T-cell (primary cell): ENCODE results near the gene WWTR1. TPM values are rescaled to one million over a fixed set of nuclear protein-coding genes. Genes with fewer than 3 reads are reported as not detected.

Experiments
- ATAC-seq, 4 experiments: fragments of 200-7000 bp in 3 of 4; fragments of 150-1000 bp in 1 of 4; cut with Tn5 transposase; replicated peaks in 1 of 4; 1 replicate in 3 of 4; 2 replicates in 1 of 4; pipeline ENCODE4 v1.10.0; 2021; ENCODE audit warnings: moderate library complexity in 3 of 4, mild to moderate bottlenecking in 2 of 4, moderate number of reproducible peaks in 1 of 4
- CTCF ChIA-PET, 2 donors: fragments of 300-600 bp; sonication (Branson Sonifier 250); formaldehyde crosslinking; loops; one replicate each; lab custom pipeline; 2022; ENCODE audit warnings: antibody characterized with exemption in 2 of 2; lab: Charles Lee
- POLR2A ChIA-PET, 2 donors: fragments of 300-600 bp; sonication (Branson Sonifier 250); formaldehyde crosslinking; loops; one replicate each; lab custom pipeline; 2022; ENCODE audit warnings: antibody characterized with exemption in 2 of 2; lab: Charles Lee
- DNase-seq, 35 experiments: peaks; one replicate each; pipeline versions ENCODE4 v3.0.0 to v3.0.0-alpha.2; 2013 to 2023
- H3K27ac ChIP-seq: one replicate; pipeline ENCODE4 v1.5.1; 2013; ENCODE audit warnings: low read length
- H3K27me3 ChIP-seq, 2 experiments: replicated peaks in 1 of 2; 1 replicate in 1 of 2; 2 replicates in 1 of 2; pipeline versions ENCODE4 v1.6.1 to v1.7.0; 2013; ENCODE audit warnings: low read length in 1 of 2, mixed read lengths in 1 of 2; ENCODE audit not compliant: control insufficient read depth in 2 of 2, insufficient read depth in 2 of 2; ENCODE audit errors: extremely low read depth in 1 of 2
- H3K36me3 ChIP-seq, 2 donors: 1 replicate in 1 of 2; 2 replicates in 1 of 2; pipeline versions ENCODE4 v1.6.1 to v1.7.0; 2013; ENCODE audit warnings: low read length in 1 of 2; ENCODE audit not compliant: control insufficient read depth in 2 of 2, insufficient read depth in 1 of 2; ENCODE audit errors: extremely low read depth in 1 of 2
- H3K4me1 ChIP-seq, 2 experiments: 1 replicate in 1 of 2; 2 replicates in 1 of 2; pipeline versions ENCODE4 v1.6.1 to v1.7.0; 2013; ENCODE audit warnings: low read length in 2 of 2, mixed read lengths in 1 of 2; ENCODE audit not compliant: insufficient read depth in 2 of 2, control insufficient read depth in 1 of 2; ENCODE audit errors: extremely low read depth in 1 of 2
- H3K4me3 ChIP-seq, 2 donors: 1 replicate in 1 of 2; 2 replicates in 1 of 2; pipeline versions ENCODE4 v1.5.1 to v1.7.0; 2013; ENCODE audit warnings: mild to moderate bottlenecking in 2 of 2, low read length in 1 of 2, moderate library complexity in 1 of 2; ENCODE audit not compliant: control insufficient read depth in 1 of 2; ENCODE audit errors: extremely low read depth in 1 of 2
- H3K9me3 ChIP-seq: 2 replicates; pipeline ENCODE4 v1.7.0; 2013
- H3K27ac Mint-ChIP-seq, 2 donors: one replicate each; pipeline ENCODE4 v1.8.0; 2020 to 2021; ENCODE audit warnings: mild to moderate bottlenecking in 2 of 2, mixed read lengths in 2 of 2
- H3K27me3 Mint-ChIP-seq, 2 donors: one replicate each; pipeline ENCODE4 v1.8.0; 2021 to 2022; ENCODE audit warnings: mixed read lengths in 2 of 2
- H3K36me3 Mint-ChIP-seq: one replicate; pipeline ENCODE4 v1.8.0; 2021; ENCODE audit warnings: mixed read lengths
- H3K4me1 Mint-ChIP-seq, 3 donors: one replicate each; pipeline ENCODE4 v1.8.0; 2020 to 2022; ENCODE audit warnings: mixed read lengths in 3 of 3, mild to moderate bottlenecking in 1 of 3
- H3K4me3 Mint-ChIP-seq, 3 donors: one replicate each; pipeline ENCODE4 v1.8.0; 2020 to 2022; ENCODE audit warnings: mild to moderate bottlenecking in 3 of 3, mixed read lengths in 3 of 3, moderate library complexity in 3 of 3
- H3K9me3 Mint-ChIP-seq, 3 donors: one replicate each; pipeline ENCODE4 v1.8.0; 2020 to 2022; ENCODE audit warnings: mixed read lengths in 3 of 3
- WGBS: methylation state at CpG from one replicate; pipeline ENCODE4 v1.1.5; 2013; ENCODE audit warnings: missing lambda C conversion rate; ENCODE audit not compliant: insufficient coverage; 5-methylcytosine and 5-hydroxymethylcytosine counted together
- total RNA-seq, 35 experiments: library from RNA in 6 of 35; stranded (reverse) in 6 of 35; fragments of 120-200 nt in 1 of 35; gene quantifications; one replicate each; pipeline versions ENCODE4 v1.2.1 to v1.2.4 and lab custom pipeline; 2013 to 2026

Gene WWTR1
- total RNA-seq, 5 donors from 2014 or later (not counting 1 experiment from before 2014, with no cell fraction given) = 0.43 to 1.6 (median 1.1) TPM

DNA sequence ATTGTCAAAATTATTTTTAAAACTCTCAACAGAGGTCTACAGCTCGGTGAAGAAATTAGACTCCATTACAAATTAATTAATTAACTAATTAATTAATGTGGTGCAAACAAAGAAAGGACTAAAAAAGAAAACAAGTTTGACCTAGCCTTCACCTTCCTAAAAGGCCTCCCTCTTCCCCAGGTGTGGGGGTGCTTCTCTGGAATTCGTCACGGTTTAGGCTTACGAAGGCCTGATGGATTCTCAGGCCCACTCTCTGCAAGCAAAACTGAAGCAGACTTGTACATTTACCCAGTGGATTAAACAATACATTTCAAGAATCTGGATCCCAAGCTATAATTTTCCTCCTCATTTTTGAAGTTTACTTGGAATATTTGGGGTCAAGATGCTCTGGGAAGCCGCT, 94.7 kb downstream of the WWTR1 start:
- no peak overlapping the region for H3K27ac ChIP-seq
- no peaks in the 10 kb centered on the region for H3K4me1 Mint-ChIP-seq
- ChIA-PET POLR2A (no interaction called here), CTCF (no interaction called here)
- DNase-seq = no peak
- H3K36me3 ChIP-seq = no peaks in the 10 kb centered on the region
- no peak overlapping the region for H3K27ac Mint-ChIP-seq
- no peaks in the 10 kb centered on the region for H3K4me1 ChIP-seq
- H3K9me3 Mint-ChIP-seq = no peaks in the 10 kb centered on the region
- no CpG with 5 or more reads among the region's 5 CpGs for WGBS
- ATAC-seq = no peak
- no peaks in the 10 kb centered on the region for H3K36me3 Mint-ChIP-seq
- H3K9me3 ChIP-seq = no peaks in the 10 kb centered on the region
- peaks cover 9 to 11% of the 10 kb centered on the region in 2 donors for H3K27me3 Mint-ChIP-seq
- no peaks in the 10 kb centered on the region for H3K27me3 ChIP-seq
- no peak overlapping the region for H3K4me3 ChIP-seq
- no peak overlapping the region for H3K4me3 Mint-ChIP-seq

- no peak overlapping the region for H3K27ac Mint-ChIP-seq
- no peak overlapping the region for H3K4me3 ChIP-seq
- no peaks in the 10 kb centered on the region for H3K9me3 Mint-ChIP-seq
- no CpG with 5 or more reads among the region's 4 CpGs for WGBS
- peaks cover 11 to 12% of the 10 kb centered on the region in 2 donors for H3K27me3 Mint-ChIP-seq
- no peaks in the 10 kb centered on the region for H3K4me1 ChIP-seq
- no peak overlapping the region for H3K4me3 Mint-ChIP-seq
- ChIA-PET POLR2A (no interaction called here), CTCF (interaction anchor here in 1 of 2 donors (0.6 to 1.2 kb wide), 2 partner anchors 8 to 212 kb away, joined by 5 to 6 read pairs; no protein-coding TSS in a partner anchor)
- ATAC-seq (no peak), DNase-seq (no peak)
- no peak overlapping the region for H3K27ac ChIP-seq
- H3K36me3 ChIP-seq = no peaks in the 10 kb centered on the region
- H3K27me3 ChIP-seq = no peaks in the 10 kb centered on the region
- no peaks in the 10 kb centered on the region for H3K9me3 ChIP-seq
- H3K4me1 Mint-ChIP-seq = no peaks in the 10 kb centered on the region
- no peaks in the 10 kb centered on the region for H3K36me3 Mint-ChIP-seq
Measured at GRCh38 chr3:149560617-149561016, 97.2 kb downstream of the WWTR1 start.

DNA sequence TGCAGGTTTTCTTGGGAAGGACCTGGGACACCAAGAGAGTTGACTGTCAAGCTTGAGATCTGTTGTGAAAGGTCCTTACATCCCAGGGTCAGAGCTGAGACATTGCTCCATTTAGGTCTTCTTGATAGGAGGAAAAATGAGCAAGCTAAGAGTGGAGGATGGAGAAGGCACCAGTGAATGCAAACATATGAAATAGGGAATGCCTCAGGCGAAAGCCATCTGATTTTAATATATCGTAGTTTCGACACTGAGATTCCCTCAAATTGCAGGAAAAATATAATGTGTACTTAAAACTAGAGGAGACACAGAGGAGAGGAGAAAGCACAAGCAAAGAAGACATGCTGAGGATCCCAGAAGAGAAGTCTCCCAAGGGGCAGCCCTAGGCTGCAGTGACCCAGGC, 97.8 kb downstream of the WWTR1 start:
- CTCF ChIA-PET = interaction anchor here in 1 of 2 donors (1.2 kb wide), 1 partner anchor 9 kb away, joined by 5 read pairs; no protein-coding TSS in a partner anchor
- POLR2A ChIA-PET = no interaction called here

DNA sequence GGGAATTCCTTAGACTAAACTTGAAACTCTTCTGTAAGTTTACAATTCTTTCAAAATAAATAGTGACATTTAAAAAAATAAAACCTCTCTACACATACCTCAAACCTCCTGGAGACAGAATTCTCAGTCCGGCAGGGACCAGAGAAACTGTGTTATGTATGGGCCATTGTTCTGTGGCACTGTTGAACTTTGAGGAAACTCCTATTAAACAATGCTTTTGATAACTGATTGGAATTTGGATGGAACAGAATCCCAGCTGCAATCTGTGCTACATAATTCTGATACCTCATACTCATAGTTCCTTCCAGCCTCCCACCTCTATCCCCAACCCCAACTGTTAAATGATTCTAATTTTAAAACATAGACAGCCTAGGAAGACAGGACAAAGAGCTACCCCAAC, 98.3 kb downstream of the WWTR1 start:
- Histone ChIP-seq H3K4me3 (no peak overlapping the region), H3K9me3 (no peaks in the 10 kb centered on the region), H3K27me3 (no peaks in the 10 kb centered on the region), H3K36me3 (no peaks in the 10 kb centered on the region), H3K27ac (no peak overlapping the region), H3K4me1 (no peaks in the 10 kb centered on the region)
- ChIA-PET CTCF (interaction anchor here in 1 of 2 donors (1.2 kb wide), 1 partner anchor 9 kb away, joined by 5 read pairs; no protein-coding TSS in a partner anchor), POLR2A (no interaction called here)
- Mint-ChIP-seq H3K4me3 (no peak overlapping the region), H3K27ac (no peak overlapping the region), H3K4me1 (no peaks in the 10 kb centered on the region), H3K9me3 (no peaks in the 10 kb centered on the region), H3K36me3 (no peaks in the 10 kb centered on the region), H3K27me3 (peaks cover 7 to 14% of the 10 kb centered on the region in 2 donors)
- ATAC-seq (no peak), DNase-seq (no peak)
- no CpG with 5 or more reads among the region's 1 CpG for WGBS

More for the DNA sequence above, 97.8 kb downstream of the WWTR1 start:
- no CpG with 5 or more reads among the region's 3 CpGs for WGBS
- H3K4me1 Mint-ChIP-seq = no peaks in the 10 kb centered on the region
- no peak overlapping the region for H3K4me3 Mint-ChIP-seq
- H3K4me3 ChIP-seq = no peak overlapping the region
- H3K27ac Mint-ChIP-seq = no peak overlapping the region
- no peaks in the 10 kb centered on the region for H3K9me3 ChIP-seq
- ATAC-seq (no peak), DNase-seq (no peak)
- H3K27me3 ChIP-seq = no peaks in the 10 kb centered on the region
- H3K36me3 Mint-ChIP-seq = no peaks in the 10 kb centered on the region
- no peaks in the 10 kb centered on the region for H3K4me1 ChIP-seq
- H3K9me3 Mint-ChIP-seq = no peaks in the 10 kb centered on the region
- no peaks in the 10 kb centered on the region for H3K36me3 ChIP-seq
- H3K27ac ChIP-seq = no peak overlapping the region
- H3K27me3 Mint-ChIP-seq = peaks cover 11 to 14% of the 10 kb centered on the region in 2 donors

DNA sequence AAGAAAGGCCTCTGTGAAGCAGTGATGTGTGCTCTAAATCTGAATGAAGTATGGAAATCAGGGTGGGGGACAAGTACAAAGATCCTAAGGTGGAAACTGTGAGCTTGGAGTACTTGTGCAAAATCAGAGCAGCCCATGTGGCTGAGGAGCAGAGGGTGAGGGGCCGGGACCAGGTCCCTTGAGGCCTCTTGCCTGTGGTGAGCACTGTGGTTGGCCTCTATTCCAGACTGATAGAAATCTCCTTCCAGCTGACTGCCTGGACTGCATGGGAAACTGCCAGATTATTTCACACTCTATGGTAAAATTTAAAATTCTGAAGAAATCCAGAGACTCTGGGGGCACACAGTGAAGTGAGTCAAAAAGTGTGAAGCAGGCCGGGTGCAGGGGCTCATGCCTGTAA, 101.9 kb downstream of the WWTR1 start:
- Mint-ChIP-seq H3K27ac (no peak overlapping the region), H3K4me3 (no peak overlapping the region), H3K36me3 (no peaks in the 10 kb centered on the region), H3K27me3 (peaks cover 4 to 14% of the 10 kb centered on the region in 2 donors), H3K4me1 (no peaks in the 10 kb centered on the region), H3K9me3 (no peaks in the 10 kb centered on the region)
- Histone ChIP-seq H3K9me3 (no peaks in the 10 kb centered on the region), H3K36me3 (no peaks in the 10 kb centered on the region), H3K27ac (no peak overlapping the region), H3K27me3 (peaks cover 0 to 3% of the 10 kb centered on the region in 2 experiments), H3K4me1 (no peaks in the 10 kb centered on the region), H3K4me3 (no peak overlapping the region)
- ChIA-PET CTCF (interaction anchor here in 1 of 2 donors (0.6 kb wide), 1 partner anchor 11 kb away, joined by 4 read pairs; no protein-coding TSS in a partner anchor), POLR2A (no interaction called here)
- no peak for ATAC-seq
- no peak for DNase-seq
- WGBS = 59% methylated on average over 2 of the region's 2 CpGs

DNA sequence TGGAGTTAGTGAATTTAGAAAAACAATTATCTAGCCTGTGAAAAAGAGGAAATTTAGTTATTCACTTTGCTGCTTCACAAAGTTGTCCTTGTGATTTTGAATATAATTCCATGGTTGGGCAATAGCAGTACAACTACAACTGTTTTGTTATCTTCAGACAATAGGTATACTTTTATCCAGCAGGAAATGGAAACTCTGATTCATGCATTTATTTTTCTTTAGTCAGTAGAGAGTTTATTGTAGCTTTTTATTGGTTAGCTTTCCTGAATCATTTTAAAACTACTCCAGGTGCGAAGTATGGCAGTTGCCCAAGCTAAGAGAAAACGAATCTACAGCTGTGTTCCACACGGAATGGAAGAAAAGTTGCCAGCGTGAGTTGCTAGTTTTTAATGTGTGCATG, 103.0 kb downstream of the WWTR1 start:
- H3K27ac ChIP-seq = no peak overlapping the region
- no peak overlapping the region for H3K4me3 ChIP-seq
- H3K27me3 ChIP-seq = peaks cover 0 to 3% of the 10 kb centered on the region in 2 experiments
- H3K9me3 Mint-ChIP-seq = no peaks in the 10 kb centered on the region
- ChIA-PET CTCF (no interaction called here), POLR2A (no interaction called here)
- peaks cover 4 to 14% of the 10 kb centered on the region in 2 donors for H3K27me3 Mint-ChIP-seq
- ATAC-seq (no peak), DNase-seq (no peak)
- H3K36me3 ChIP-seq = no peaks in the 10 kb centered on the region
- H3K36me3 Mint-ChIP-seq = no peaks in the 10 kb centered on the region
- H3K4me1 Mint-ChIP-seq = no peaks in the 10 kb centered on the region
- no peak overlapping the region for H3K4me3 Mint-ChIP-seq
- no peaks in the 10 kb centered on the region for H3K9me3 ChIP-seq
- H3K27ac Mint-ChIP-seq = no peak overlapping the region
- no CpG with 5 or more reads among the region's 4 CpGs for WGBS
- H3K4me1 ChIP-seq = no peaks in the 10 kb centered on the region
